GM18909 (cell line): ENCODE results near the gene PLD2.

Source experiments
- ATAC-seq: cut with Tn5 transposase; IDR thresholded peaks from one replicate; pipeline ENCODE4 v1.9.1; 2021; ENCODE audit warnings: mild to moderate bottlenecking; ENCODE audit not compliant: unreplicated experiment, poor library complexity

PLD2 gene

GRCh38 chr17:4806777-4807604 is at the start of gene PLD2:
Gene PLD2, plus strand, starts transcription at chr17:4807152. Its CDS starts 621 bp downstream, at chr17:4807773.
- peak; percentile 91 for ATAC-seq

DNA sequence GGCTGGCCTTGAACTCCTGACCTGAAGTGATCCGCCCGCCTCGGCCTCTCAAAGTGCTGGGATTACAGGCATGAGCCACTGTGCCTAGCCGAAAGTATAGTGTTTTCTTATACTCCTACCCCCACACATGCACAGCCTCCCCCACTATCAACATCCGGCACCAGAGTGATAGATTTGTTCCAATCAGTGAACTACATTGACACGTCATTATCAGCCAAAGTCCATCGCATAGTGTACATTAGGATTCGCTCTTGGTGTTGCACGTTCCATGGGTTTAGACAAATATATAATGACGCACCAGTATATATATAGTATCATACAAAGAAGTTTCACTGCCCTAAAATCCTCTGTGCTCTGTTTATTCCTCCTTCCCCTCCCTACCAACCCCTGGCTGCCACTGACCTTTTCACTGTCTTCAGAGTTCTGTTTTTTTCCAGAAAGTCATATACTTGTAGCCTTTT is 47.1 kb upstream of the PLD2 start:
- ATAC-seq, result no peak

DNA sequence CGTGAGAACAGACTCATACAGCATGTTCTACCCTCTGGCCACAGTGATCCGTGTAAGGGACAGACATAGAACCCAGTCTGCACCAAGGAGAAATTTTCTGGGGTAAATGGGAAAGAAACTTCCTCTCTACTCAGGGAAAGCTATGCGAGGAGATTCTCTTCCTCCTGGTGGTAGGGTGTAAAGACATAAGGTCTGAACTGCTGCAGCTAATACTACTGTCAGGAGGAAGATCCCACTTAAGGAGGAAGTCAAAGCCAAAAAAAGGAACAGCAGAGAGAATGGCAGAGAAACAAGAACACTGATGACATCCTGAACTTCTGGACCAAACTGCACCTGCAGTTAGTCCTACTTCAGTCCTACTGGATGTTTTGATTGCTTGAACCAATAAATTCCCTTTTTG is 42.4 kb upstream of the PLD2 start:
- ATAC-seq, result no peak

- no peak for ATAC-seq
Measured at GRCh38 chr17:4766201-4766600, 40.8 kb upstream of the PLD2 start.

- no peak for ATAC-seq
Measured at GRCh38 chr17:4766723-4767122, 40.2 kb upstream of the PLD2 start.

GRCh38 chr17:4768298-4768697 is 38.7 kb upstream of the PLD2 start:
- no peak for ATAC-seq

DNA sequence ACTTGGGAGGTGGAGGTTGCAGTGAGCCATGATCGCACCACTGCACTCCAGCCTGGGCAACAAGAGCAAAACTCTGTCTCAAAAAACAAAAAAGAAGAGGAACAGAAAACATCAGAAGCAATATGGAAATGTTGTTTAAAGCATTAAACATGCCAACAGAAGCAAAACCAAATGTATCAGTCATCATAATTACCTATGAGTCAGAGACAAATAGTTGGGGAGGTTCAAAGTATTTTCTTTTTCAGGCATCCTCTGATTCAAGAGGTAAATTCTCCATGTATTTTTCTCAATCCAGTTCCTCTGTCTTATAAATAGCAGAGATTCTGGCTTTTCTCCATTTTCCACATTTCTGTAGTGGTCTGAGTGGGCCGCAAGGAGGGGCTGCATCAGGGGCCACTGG is 37.3 kb upstream of the PLD2 start:
- no peak for ATAC-seq

DNA sequence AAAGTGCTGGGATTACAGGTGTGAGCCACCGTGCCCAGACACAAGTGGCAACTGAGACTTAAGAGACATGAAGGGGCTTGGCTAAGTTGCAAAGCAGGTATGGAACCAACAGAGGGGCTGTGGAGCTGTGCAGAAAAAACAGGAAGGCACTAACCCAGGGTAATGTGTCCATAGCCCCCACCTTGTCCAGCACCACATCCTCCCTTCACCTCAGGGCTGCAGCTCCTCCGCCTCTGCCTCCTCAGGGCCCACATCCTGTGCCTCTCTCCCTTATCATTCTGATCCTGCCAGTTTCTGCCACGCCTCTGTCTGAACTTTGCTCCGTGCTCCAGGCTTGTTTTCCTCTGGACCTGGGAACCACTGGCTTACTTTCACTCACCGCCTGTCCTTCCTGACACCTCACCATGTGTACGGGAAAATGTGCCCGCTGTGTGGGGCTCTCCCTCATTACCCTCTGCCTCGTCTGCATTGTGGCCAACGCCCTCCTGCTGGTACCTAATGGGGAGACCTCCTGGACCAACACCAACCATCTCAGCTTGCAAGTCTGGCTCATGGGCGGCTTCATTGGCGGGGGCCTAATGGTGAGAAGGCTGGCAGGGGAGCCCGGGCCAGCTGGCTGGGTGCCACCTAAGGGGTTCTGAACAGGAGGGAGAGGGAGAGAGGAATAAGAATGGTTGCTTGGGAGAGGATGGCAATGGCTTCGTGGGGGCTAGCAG is 35.3 kb upstream of the PLD2 start, which contains the start of gene TM4SF5:
TM4SF5 (plus strand) TSS at position 368 of the 716 bp plus-strand sequence; CDS start at position 405, 37 bp downstream.
- no peak for ATAC-seq

DNA sequence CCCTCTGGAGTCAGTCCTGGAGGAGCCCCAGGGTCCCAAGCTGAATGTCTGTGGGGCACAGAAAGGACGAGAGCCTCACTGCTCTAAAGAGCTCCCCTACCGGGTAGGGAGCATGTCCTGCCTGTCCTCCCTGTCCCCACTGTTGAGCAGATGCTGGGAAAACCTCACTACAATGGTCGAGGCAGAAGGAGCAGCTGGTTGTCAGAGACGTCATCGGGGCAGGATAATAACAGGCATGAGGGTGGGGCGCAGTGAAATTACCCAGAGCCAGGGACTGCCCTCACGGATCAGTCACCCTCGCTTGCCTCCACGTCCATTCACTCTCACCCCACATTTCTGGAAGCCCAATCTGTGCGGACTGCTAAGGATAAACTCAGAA is 34.7 kb upstream of the PLD2 start:
- ATAC-seq, result no peak

GRCh38 chr17:4777969-4778760 is 28.8 kb upstream of the PLD2 start:
- ATAC-seq, result no peak

DNA sequence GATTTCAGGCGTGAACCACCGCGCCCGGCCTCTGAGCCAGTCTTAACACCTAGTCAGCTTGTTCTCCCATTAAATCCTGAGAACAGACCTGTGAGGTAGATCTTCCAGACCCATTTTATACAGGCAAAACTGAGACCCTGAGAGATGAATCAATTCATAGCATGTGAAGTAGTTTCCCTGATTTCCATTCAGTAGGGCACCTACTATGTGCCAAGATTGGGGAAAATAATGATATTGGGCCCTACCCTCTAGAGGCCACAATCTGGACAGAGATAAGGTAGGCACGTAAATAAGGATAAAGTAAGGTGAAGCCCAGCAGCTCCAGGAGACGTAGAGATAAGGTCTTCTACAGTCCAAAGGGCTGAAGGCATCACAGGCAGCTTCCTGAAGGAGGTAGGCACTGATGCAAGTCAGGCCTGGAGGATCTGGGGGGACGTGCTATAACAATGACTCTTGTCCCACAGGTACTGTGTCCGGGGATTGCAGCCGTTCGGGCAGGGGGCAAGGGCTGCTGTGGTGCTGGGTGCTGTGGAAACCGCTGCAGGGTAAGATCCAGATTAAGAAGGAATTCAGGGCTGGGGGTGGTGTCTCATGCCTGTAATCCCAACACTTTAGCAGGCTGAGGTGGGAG is 26.5 kb upstream of the PLD2 start:
- no peak for ATAC-seq

DNA sequence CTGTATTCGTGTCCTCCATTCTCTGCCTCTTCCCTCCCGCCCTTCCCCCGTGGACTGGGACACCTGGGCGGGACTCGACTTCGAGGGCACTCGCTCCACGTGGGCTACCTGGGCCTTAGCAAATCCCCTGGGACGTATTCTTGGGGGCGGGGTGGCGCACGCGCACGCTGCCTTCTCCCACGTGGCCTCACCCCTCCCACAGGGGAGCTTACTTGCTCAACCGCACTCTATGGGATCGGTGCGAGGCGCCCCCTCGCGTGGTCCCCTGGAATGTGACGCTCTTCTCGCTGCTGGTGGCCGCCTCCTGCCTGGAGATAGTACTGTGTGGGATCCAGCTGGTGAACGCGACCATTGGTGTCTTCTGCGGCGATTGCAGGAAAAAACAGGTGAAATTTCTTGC is 24.3 kb upstream of the PLD2 start:
- ATAC-seq, result no peak

GRCh38 chr17:4785311-4786105 is 21.4 kb upstream of the PLD2 start:
- ATAC-seq, result no peak

DNA sequence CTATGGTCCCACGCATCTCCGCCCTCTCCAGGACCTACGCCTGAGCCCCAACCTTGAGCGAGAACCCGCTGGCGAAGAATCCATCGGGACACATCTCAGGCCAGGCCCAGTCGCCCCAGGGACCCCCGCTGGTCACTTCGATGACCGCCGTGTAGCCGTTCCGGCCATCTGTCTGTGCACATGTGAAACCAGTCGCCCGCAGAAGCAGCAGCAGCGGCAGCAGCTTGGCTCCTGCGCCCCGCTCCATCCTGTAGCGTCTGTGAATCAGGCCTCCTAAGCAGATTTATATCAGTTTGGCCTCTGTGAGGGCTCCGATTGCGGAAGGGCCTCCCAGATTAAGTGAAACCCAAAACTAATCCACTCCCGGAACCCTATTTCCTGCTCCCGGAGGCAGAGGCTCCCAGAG is 20.8 kb upstream of the PLD2 start, which contains the start of gene VMO1:
VMO1 (minus strand) TSS at position 259 of the 406 bp plus-strand sequence; CDS start at position 247, 12 bp downstream.
- no peak for ATAC-seq

DNA sequence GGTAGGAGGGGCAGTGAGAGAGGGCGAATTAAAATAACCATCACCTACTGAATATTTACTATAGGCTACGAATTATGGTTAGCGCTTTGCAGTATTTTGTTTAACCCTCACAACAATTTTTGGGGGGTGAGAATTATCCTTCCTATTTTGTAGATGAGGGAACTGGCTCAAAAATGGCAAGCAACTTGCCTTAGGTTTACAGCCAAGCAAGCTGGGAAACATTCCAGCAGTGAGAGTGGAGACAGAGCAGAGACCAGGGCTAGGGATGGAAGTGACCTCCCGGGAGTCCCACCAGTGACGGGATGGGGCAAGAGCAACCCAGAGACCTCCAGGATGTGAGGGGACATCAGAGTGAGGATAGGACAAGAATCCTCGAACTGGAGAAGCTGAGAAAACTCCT is 20.4 kb upstream of the PLD2 start:
- ATAC-seq, result no peak

DNA sequence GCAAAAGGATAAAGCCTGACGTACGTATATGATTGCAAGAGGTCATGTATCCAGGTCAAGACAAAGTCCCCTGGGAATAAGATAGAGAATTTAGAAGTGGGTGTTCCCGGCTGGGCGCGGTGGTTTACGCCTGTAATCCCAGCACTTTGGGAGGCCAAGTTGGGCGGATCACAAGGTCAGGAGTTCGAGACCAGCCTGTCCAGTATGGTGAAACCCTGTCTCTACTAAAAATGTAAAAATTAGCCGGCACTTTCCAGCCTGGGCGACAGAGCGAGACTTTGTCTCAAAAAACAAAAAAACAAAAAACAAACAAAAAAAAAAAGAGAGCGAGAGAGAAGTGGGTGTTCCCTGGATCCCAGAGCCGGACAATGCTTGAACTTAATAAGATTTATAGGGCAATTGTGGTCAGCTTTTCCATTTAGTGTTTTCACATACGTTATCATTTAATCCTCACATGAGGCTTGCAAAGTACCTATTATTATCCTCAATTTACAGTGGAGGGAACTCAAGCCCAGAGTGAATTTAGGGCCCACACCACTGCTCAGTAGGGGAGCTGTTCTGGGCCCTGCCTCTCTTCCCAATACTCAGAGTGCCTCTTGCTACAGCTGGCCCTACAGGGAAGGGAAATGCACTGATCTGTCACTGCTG is 18.7 kb upstream of the PLD2 start:
- ATAC-seq, result no peak

DNA sequence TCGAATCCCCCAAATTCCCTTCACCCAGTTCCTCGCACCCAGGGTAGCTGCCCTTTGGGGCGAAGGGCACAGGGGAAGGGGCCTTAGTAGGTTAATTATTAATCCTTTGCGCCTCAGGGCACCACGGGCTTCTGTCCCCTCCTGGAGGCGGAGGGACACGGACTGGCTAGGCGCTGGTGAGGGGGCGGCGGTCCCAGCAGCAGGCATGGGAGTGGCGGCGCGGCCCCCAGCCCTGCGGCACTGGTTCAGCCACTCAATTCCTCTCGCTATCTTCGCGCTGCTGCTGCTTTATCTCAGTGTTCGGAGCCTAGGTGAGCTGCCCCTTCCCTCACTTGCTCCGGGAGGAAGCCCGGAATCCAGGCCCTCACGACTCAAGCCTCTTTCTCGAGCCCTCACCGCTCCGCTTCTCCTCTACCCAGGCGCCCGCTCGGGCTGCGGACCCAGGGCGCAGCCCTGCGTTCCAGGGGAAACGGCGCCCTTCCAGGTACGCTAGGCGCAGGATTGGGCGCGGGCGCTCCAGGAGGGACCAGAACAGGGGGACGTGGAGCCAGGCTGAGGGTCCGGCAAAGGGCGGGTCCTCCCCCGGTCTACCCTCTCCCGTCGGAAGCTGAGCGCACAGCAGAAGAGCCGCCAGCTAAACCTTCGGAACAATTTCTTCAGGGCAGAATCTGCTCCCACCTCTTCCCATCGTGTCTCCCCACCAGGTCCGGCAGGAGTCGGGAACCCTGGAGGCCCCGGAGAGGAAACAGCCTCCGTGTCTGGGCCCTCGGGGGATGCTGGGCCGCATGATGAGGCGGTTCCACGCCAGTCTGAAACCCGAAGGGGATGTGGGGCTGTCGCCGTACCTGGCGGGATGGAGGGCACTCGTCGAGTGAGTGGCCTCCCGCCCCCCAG is 17.9 kb upstream of the PLD2 start, which contains the start of gene GLTPD2:
GLTPD2 (plus strand) TSS at position 158 of the 894 bp plus-strand sequence; CDS start at position 206, 48 bp downstream.
- peak; percentile 4 for ATAC-seq

GRCh38 chr17:4789701-4789950 is 17.3 kb upstream of the PLD2 start:
- ATAC-seq, result no peak
